Measurements from ENCODE around the gene CADM2.

The CADM2 gene

GRCh38 chr3:84985795-84986194, 27.0 kb downstream of the CADM2 start:
- DNase-seq = no peak

GRCh38 chr3:84987706-84988504, 29.1 kb downstream of the CADM2 start:
- no peak for DNase-seq

- no peak for DNase-seq
Observed at GRCh38 chr3:84989102-84989501, 30.3 kb downstream of the CADM2 start.

GRCh38 chr3:84991422-84991900, 32.7 kb downstream of the CADM2 start:
- DNase-seq = no peak

- DNase-seq = no peak
Observed at GRCh38 chr3:84993956-84994355, 35.2 kb downstream of the CADM2 start.

GRCh38 chr3:84998545-84998944, 39.8 kb downstream of the CADM2 start:
- DNase-seq = no peak

GRCh38 chr3:85003479-85003878, 44.7 kb downstream of the CADM2 start:
- no peak for DNase-seq

GRCh38 chr3:85004147-85004546, 45.4 kb downstream of the CADM2 start:
- DNase-seq = no peak

- no peak for DNase-seq
Observed at GRCh38 chr3:85005946-85006345, 47.2 kb downstream of the CADM2 start.

- DNase-seq = no peak
Observed at GRCh38 chr3:85007195-85008094, 48.7 kb downstream of the CADM2 start.

- no peak for DNase-seq
Observed at GRCh38 chr3:85020828-85021227, 62.0 kb downstream of the CADM2 start.

- DNase-seq = no peak
Observed at GRCh38 chr3:85030052-85030451, 71.3 kb downstream of the CADM2 start.

GRCh38 chr3:85037203-85037602, 78.4 kb downstream of the CADM2 start:
- DNase-seq = no peak

GRCh38 chr3:85041001-85041400, 82.2 kb downstream of the CADM2 start:
- DNase-seq = no peak

GRCh38 chr3:85041562-85042055, 82.8 kb downstream of the CADM2 start:
- no peak for DNase-seq

GRCh38 chr3:85050821-85051220, 92.0 kb downstream of the CADM2 start:
- no peak for DNase-seq

GRCh38 chr3:85051786-85052185, 93.0 kb downstream of the CADM2 start:
- DNase-seq = no peak

- DNase-seq = no peak
Observed at GRCh38 chr3:85053626-85054025, 94.8 kb downstream of the CADM2 start.

GRCh38 chr3:85054579-85054978, 95.8 kb downstream of the CADM2 start:
- no peak for DNase-seq

GRCh38 chr3:85068911-85069310, 110.1 kb downstream of the CADM2 start:
- DNase-seq = no peak

GRCh38 chr3:85074003-85074402, 115.2 kb downstream of the CADM2 start:
- DNase-seq = no peak

- DNase-seq = no peak
Observed at GRCh38 chr3:85075663-85076062, 116.9 kb downstream of the CADM2 start.

- DNase-seq = no peak
Observed at GRCh38 chr3:85077018-85077417, 118.2 kb downstream of the CADM2 start.
